Measurements from ENCODE around the gene GRIK4.

The GRIK4 gene

DNA sequence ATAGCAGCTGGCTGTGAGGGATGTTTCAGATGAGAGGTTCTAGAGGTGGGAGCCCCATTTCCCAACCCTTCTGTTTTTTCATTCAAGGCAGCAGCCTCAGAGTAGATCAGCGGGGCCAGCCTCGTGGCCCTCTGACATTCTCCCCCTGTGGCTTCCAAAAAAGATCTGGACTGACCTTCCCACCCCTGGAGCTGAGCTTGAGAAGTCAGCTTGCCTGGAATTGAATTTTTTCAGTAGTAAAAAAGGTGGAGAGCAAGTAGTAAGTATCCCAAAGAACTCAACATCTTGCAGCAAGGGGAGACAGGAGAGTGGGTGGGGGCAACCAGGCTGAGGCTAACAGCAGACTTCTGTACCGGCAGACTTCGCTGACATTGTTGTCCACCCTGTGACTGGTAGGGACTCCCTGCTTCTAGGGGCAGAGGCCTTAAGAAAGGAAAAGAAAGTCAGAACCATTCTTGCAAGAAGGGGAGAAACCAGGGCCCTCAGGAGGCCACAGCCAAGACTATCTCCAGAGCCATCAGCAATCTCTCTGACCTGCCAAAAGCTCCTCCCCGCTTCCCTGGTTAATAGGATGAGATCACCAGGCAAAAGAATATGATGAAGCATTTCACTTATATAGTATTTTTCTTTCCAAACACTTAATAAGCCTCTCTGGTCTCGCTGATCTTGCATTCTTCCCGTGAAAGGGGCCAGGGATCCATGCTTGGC, 2.0 kb upstream of the GRIK4 start:
- no peak for DNase-seq (ENCODE audit: low read depth in 2 of 2)
- H3K4me3 ChIP-seq (replicated peaks in 1 of 2; ENCODE audit: low read depth in 2 of 2, low read length in 2 of 2) = no peak overlapping the region
- TF ChIP-seq, protein P1, sequence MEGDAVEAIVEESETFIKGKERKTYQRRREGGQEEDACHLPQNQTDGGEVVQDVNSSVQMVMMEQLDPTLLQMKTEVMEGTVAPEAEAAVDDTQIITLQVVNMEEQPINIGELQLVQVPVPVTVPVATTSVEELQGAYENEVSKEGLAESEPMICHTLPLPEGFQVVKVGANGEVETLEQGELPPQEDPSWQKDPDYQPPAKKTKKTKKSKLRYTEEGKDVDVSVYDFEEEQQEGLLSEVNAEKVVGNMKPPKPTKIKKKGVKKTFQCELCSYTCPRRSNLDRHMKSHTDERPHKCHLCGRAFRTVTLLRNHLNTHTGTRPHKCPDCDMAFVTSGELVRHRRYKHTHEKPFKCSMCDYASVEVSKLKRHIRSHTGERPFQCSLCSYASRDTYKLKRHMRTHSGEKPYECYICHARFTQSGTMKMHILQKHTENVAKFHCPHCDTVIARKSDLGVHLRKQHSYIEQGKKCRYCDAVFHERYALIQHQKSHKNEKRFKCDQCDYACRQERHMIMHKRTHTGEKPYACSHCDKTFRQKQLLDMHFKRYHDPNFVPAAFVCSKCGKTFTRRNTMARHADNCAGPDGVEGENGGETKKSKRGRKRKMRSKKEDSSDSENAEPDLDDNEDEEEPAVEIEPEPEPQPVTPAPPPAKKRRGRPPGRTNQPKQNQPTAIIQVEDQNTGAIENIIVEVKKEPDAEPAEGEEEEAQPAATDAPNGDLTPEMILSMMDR (IDR thresholded peaks at IDR 0.05; ENCODE audit: low read depth, low read length) = no peak

DNA sequence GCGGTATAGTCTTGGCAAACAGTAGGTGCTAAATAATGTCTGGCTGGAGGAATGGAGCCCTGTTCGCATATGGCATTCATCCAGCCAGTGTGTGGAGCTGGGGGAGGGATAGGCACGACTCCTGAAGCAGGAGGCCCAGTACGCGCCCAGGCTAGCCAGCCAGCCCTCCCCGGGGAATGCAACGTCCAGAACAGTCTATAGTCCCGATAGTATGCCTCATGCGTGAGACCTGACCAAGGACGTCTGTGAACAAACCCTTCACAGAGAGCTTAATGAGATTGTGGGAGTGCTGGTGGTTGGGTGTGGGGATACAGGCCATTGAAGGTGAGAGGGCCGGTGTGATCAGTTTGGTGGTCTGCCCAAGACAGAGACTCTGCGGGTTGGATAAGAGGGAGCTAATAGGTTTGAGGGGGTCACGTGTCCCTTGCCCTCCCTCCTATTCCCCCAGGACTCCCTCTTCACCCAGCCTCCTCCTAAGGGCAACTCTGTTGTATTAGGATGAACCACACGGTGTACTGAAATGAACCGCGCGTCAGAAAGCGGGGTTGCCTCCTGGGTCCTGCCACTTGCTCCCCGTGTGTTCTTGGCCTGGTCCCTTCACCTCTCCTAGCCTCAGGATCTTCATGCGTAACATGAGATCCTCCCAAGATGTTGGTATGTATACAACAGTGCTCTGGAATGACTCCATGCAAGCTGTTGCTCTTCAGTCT, 987 bp upstream of the GRIK4 start:
- DNase-seq (ENCODE audit: low read depth in 2 of 2) = no peak
- no peak overlapping the region for H3K4me3 ChIP-seq (replicated peaks in 1 of 2; ENCODE audit: low read depth in 2 of 2, low read length in 2 of 2)
- TF ChIP-seq, protein P1 (IDR thresholded peaks at IDR 0.05; ENCODE audit: low read depth, low read length) = no peak

DNA sequence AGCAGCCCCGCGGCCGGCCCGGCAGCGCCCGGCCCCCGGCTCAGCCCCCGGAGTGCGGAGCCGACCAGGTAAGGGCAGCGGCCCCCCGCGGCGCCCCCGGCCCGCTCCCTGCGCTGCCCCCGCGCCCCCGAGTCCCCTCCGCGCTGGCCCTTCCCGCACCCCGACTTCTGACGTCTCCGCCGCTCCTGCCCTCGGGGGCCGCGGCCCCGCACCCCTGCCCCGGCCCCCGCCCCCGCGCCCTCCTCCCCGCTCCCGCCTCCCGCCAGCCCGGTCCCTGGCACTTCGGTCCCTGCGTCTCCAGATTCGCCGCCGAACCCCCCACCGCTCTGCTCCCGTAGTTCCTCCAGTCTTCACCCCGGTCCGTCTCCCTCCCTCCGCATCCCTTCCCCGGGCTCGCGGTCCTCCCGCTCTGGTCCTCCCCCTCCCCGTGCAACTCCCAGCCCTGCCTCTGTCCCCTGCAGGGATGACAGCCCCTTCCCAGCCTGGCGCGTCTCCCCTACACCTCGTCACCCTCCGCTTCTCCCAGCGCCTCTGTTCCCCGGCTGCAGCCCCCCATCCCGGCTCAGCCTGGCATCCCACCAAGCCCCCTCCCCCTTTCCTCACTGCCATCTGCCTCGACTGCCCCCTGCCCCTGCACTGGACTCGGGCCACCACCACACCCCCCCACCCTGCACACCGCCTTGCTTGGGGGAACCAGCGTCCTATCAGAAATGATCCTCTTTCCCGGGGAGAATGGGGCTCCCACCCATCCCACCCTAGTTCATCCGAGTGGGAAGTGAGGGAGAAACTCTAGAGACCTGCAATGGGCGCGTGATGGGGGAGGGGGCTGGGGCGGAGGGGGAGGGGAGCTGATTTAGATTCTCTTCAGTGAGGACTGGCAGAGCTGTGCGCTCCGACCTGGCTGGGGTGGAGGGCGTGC, 531 bp downstream of the GRIK4 start:
- no peak for DNase-seq (ENCODE audit: low read depth in 2 of 2)
- no peak overlapping the region for H3K4me3 ChIP-seq (replicated peaks in 1 of 2; ENCODE audit: low read depth in 2 of 2, low read length in 2 of 2)
- TF ChIP-seq, protein P1 (IDR thresholded peaks at IDR 0.05; ENCODE audit: low read depth, low read length) = no peak

DNA sequence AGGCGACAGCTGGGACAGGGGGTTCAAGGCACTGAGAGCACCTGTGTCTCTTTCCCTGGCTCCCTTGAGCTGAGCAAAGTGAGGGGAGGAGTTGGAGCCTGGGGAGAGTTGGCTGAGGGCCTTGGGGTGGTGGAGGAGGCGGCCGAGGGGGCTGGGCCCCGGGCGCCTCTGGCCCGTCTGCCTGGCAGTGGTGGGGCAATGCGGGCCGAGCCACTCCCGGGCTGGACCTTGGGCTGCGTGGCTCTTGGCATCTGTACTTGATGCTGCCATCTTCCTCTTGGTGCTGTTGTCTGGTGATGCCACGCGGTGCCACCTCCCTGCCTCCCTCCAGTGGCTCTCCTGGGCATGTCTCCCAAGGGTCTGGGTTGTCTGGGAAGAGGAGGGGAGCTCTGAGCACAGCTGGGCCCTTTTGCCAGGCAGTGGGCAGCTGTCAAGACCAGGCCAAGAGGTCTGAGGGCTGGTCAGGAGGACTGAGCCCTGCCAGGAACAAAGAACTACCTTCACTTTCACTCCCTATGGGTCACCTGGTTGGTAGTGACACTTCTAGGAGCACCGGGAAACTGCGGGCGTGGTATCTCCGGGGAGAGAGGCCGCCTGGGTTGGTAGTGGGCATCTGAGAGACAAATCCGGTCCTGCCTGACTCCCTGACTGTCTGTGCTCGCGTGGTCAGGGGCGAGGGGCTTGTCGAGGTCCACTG, 1.3 kb downstream of the GRIK4 start:
- no peak overlapping the region for H3K4me3 ChIP-seq (replicated peaks in 1 of 2; ENCODE audit: low read depth in 2 of 2, low read length in 2 of 2)
- DNase-seq (ENCODE audit: low read depth in 2 of 2) = no peak
- TF ChIP-seq, protein P1 (IDR thresholded peaks at IDR 0.05; ENCODE audit: low read depth, low read length) = no peak

DNA sequence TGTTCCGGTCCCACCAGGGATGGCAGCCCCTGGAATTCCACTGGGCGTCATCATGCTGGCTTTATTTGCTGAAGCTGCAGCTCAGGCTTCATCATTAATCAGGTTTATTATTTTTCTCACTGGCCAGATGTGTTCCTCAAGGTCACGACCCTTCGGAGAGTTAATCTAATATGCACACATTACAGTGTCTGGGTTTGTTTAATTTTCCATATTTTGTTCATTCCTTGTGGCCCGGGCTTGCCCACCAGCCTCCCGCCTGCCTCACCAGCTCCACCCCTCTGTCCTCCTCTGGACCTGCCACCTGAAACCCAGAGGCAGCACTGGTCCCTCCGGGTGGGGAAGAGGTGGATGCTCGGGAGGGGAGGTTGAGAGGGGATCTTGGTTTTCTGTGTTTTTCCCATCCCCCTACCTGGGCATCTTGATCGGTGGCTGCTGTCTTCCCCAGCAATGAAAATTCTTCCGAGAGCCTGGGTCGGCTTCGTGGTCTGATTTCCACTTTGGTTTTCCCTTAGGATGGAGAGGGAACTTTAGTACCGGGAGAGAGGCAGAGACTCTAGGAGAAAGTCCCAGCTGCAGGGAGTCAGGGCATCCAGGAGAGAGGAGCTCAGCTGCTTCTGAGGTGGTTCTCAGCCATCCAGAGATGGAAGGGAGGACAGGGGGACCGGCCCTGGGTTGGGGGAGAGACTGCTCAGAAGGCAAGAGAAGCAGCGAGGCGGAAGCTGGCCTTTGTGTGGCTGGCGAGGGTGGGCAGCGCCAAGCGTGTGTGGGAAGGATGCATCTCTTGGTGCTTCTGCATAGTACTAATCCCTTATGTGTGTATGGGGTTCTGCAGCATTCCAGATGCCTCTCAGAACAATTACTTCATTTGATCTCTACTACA, 2.1 kb downstream of the GRIK4 start:
- DNase-seq (ENCODE audit: low read depth in 2 of 2) = no peak
- no peak overlapping the region for H3K4me3 ChIP-seq (replicated peaks in 1 of 2; ENCODE audit: low read depth in 2 of 2, low read length in 2 of 2)
- TF ChIP-seq, protein P1 (IDR thresholded peaks at IDR 0.05; ENCODE audit: low read depth, low read length) = no peak

Measured in cardiac fibroblast (primary cell).